HEK293T (cell line): ENCODE data around the gene NDUFAF4.

Experiments
- CTCF ChIA-PET: fragments of 350-600 bp; formaldehyde crosslinking; extraction: SDS; loops from one replicate; lab custom pipeline; 2021; ENCODE audit warnings: antibody characterized with exemption, inconsistent platforms; lab: Yijun Ruan, JAX
- POLR2A ChIA-PET: fragments of 350-600 bp; formaldehyde crosslinking; extraction: SDS; loops from one replicate; lab custom pipeline; 2020; ENCODE audit warnings: antibody characterized with exemption, inconsistent platforms; lab: Yijun Ruan, JAX
- DNase-seq: peaks from one replicate; pipeline ENCODE4 v3.0.0; 2012; ENCODE audit warnings: mixed read lengths; ENCODE audit errors: extremely low spot score
- ARNT ChIP-seq: fragments of 450-650 bp; IDR thresholded peaks from 2 replicates; pipeline ENCODE4 v1.6.1; 2017; ENCODE audit warnings: mild to moderate bottlenecking
- BHLHE40 ChIP-seq: fragments of 450-650 bp; IDR thresholded peaks from 2 replicates; pipeline ENCODE4 v1.6.1; 2016; ENCODE audit warnings: mild to moderate bottlenecking, moderate library complexity, borderline replicate concordance
- CTBP1 ChIP-seq: fragments of 450-650 bp; IDR thresholded peaks from 2 replicates; pipeline ENCODE4 v1.6.1; 2016; ENCODE audit warnings: borderline replicate concordance
- ELF4 ChIP-seq: fragments of 450-650 bp; IDR thresholded peaks from 2 replicates; pipeline ENCODE4 v1.6.1; 2017; ENCODE audit warnings: antibody characterized with exemption
- FOXA1 ChIP-seq: fragments of 450-650 bp; IDR thresholded peaks from 2 replicates; pipeline ENCODE4 v1.6.1; 2016; ENCODE audit warnings: mild to moderate bottlenecking
- FOXK2 ChIP-seq: fragments of 450-650 bp; IDR thresholded peaks from 2 replicates; pipeline ENCODE4 v1.6.1; 2016; ENCODE audit warnings: mild to moderate bottlenecking
- FOXM1 ChIP-seq: fragments of 450-650 bp; IDR thresholded peaks from 2 replicates; pipeline ENCODE4 v1.6.1; 2017; ENCODE audit warnings: mild to moderate bottlenecking, borderline replicate concordance
- HDGF ChIP-seq: fragments of 450-650 bp; IDR thresholded peaks from 2 replicates; pipeline ENCODE4 v1.6.1; 2017; ENCODE audit warnings: antibody characterized with exemption, borderline replicate concordance
- L3MBTL2 ChIP-seq: fragments of 450-650 bp; conservative IDR thresholded peaks from 2 replicates; pipeline ENCODE4 v1.6.1; 2016; ENCODE audit warnings: mild to moderate bottlenecking
- LEF1 ChIP-seq: fragments of 450-650 bp; IDR thresholded peaks from 2 replicates; pipeline ENCODE4 v1.6.1; 2017; ENCODE audit warnings: mild to moderate bottlenecking, borderline replicate concordance
- NFRKB ChIP-seq: fragments of 450-650 bp; IDR thresholded peaks from 2 replicates; pipeline ENCODE4 v1.6.1; 2016; ENCODE audit warnings: mild to moderate bottlenecking, moderate library complexity
- PKNOX1 ChIP-seq: fragments of 450-650 bp; IDR thresholded peaks from 2 replicates; pipeline ENCODE4 v1.6.1; 2016
- SP1 ChIP-seq: fragments of 450-650 bp; IDR thresholded peaks from 2 replicates; pipeline ENCODE4 v1.6.1; 2017
- SUZ12 ChIP-seq: fragments of 450-650 bp; IDR thresholded peaks from 2 replicates; pipeline ENCODE4 v1.6.1; 2016; ENCODE audit warnings: mild to moderate bottlenecking
- TARDBP ChIP-seq: fragments of 450-650 bp; IDR thresholded peaks from 2 replicates; pipeline ENCODE4 v1.6.1; 2016
- ZNF384 ChIP-seq: fragments of 450-650 bp; IDR thresholded peaks from 2 replicates; pipeline ENCODE4 v1.6.1; 2016

The NDUFAF4 gene

GRCh38 chr6:96861588-96861987, 36.1 kb downstream of the NDUFAF4 start:
- POLR2A ChIA-PET, result no interaction called here
- TF ChIP-seq SP1 (no peak), FOXK2 (no peak), LEF1 (no peak), FOXA1 (no peak), CTBP1 (no peak), ZNF384 (no peak), PKNOX1 (no peak), HDGF (no peak), FOXM1 (no peak), ARNT (no peak), SUZ12 (no peak)
- CTCF ChIA-PET, result no interaction called here
- no peak for DNase-seq

- ChIA-PET POLR2A (no interaction called here), CTCF (no interaction called here)
- TF ChIP-seq FOXA1, result no peak
- no peak for TF ChIP-seq CTBP1
- TF ChIP-seq PKNOX1, result no peak
- no peak for DNase-seq
Observed at GRCh38 chr6:96856856-96857255, 40.8 kb downstream of the NDUFAF4 start.

GRCh38 chr6:96853083-96853482, 44.6 kb downstream of the NDUFAF4 start:
- CTCF ChIA-PET, result no interaction called here
- no peak for DNase-seq
- TF ChIP-seq HDGF (no peak), LEF1 (no peak), NFRKB (no peak), ELF4 (no peak), ARNT (no peak), CTBP1 (no peak), BHLHE40 (no peak)
- POLR2A ChIA-PET, result no interaction called here

- ChIA-PET CTCF (no interaction called here), POLR2A (no interaction called here)
- DNase-seq, result no peak
- no peak for TF ChIP-seq FOXA1
- TF ChIP-seq SUZ12, result no peak
- TF ChIP-seq ARNT, result no peak
- no peak for TF ChIP-seq LEF1
- no peak for TF ChIP-seq FOXM1
- no peak for TF ChIP-seq BHLHE40
- TF ChIP-seq NFRKB, result no peak
- no peak for TF ChIP-seq SP1
- TF ChIP-seq ZNF384, result no peak
- TF ChIP-seq TARDBP, result no peak
- TF ChIP-seq PKNOX1, result no peak
- TF ChIP-seq FOXK2, result no peak
- TF ChIP-seq L3MBTL2, result no peak
- TF ChIP-seq HDGF, result no peak
Observed at GRCh38 chr6:96852605-96853004, 45.1 kb downstream of the NDUFAF4 start.

- no peak for TF ChIP-seq TARDBP
- no peak for TF ChIP-seq ARNT
- TF ChIP-seq FOXK2, result no peak
- no peak for TF ChIP-seq CTBP1
- TF ChIP-seq L3MBTL2, result no peak
- no peak for TF ChIP-seq FOXM1
- no peak for TF ChIP-seq HDGF
- no peak for TF ChIP-seq BHLHE40
- TF ChIP-seq ELF4, result no peak
- no peak for TF ChIP-seq SP1
- TF ChIP-seq PKNOX1, result no peak
- no peak for TF ChIP-seq SUZ12
- CTCF ChIA-PET, result no interaction called here
- no peak for DNase-seq
- POLR2A ChIA-PET, result no interaction called here
Observed at GRCh38 chr6:96851858-96852257, 45.8 kb downstream of the NDUFAF4 start.

- TF ChIP-seq PKNOX1, result no peak
- TF ChIP-seq FOXA1, result no peak
- TF ChIP-seq ELF4, result no peak
- TF ChIP-seq CTBP1, result no peak
- no peak for TF ChIP-seq HDGF
- POLR2A ChIA-PET, result no interaction called here
- CTCF ChIA-PET, result no interaction called here
- DNase-seq, result no peak
Observed at GRCh38 chr6:96849615-96850014, 48.1 kb downstream of the NDUFAF4 start.
